ENCODE measurements around the gene NRAP. TPM values are rescaled to one million over a fixed set of nuclear protein-coding genes. Genes with fewer than 3 reads are reported as not detected.

NRAP gene
- total and polyA plus RNA-seq, 12 donors: 168 to 1,999 (median 1,161) TPM

GRCh38 chr10:113647812-113648211 lies 16.0 kb downstream of the NRAP start:
- Histone ChIP-seq H3K4me3 (no peak overlapping the region), H3K9me3 (no peaks in the 10 kb centered on the region), H3K36me3 (peaks cover 0 to 51% (median 4%) of the 10 kb centered on the region in 9 donors), H3K27ac (peak overlapping the region; percentile 46 to 92 (median 78)), H3K4me1 (peaks cover 0 to 92% (median 40%) of the 10 kb centered on the region in 9 donors), H3K27me3 (no peaks in the 10 kb centered on the region)
- no peak for TF ChIP-seq CTCF (IDR thresholded peaks at IDR 0.05)
- intact Hi-C loops (cut with DNase I): no loop called here
- ATAC-seq (no peak), DNase-seq (no peak)
- 35 to 51% methylated on average over 3 of the region's 3 CpGs for WGBS, 2 donors

GRCh38 chr10:113646336-113647201 lies 17.3 kb downstream of the NRAP start:
- intact Hi-C loops (cut with DNase I): no loop called here
- peaks cover 0 to 43% (median 4%) of the 10 kb centered on the region in 9 donors for H3K36me3 ChIP-seq
- no peaks in the 10 kb centered on the region for H3K9me3 ChIP-seq
- H3K27ac ChIP-seq: peak overlapping the region; percentile 1 to 92 (median 78)
- H3K4me1 ChIP-seq: peaks cover 0 to 95% (median 40%) of the 10 kb centered on the region in 9 donors
- H3K4me3 ChIP-seq: no peak overlapping the region
- H3K27me3 ChIP-seq: no peaks in the 10 kb centered on the region
- ATAC-seq (peak in 7 of 8 donors; percentile 40 to 80 (median 65)), DNase-seq (peak in 1 of 2 donors; percentile 23)
- WGBS, 2 donors: 47 to 59% methylated on average over 10 of the region's 10 CpGs
- TF ChIP-seq CTCF (IDR thresholded peaks at IDR 0.05): no peak

GRCh38 chr10:113644185-113645120 lies 19.4 kb downstream of the NRAP start:
- intact Hi-C loops (cut with DNase I): no loop called here
- Histone ChIP-seq H3K27ac (peak overlapping the region; percentile 38 to 92 (median 77)), H3K36me3 (peaks cover 0 to 30% (median 0%) of the 10 kb centered on the region in 9 donors), H3K9me3 (no peaks in the 10 kb centered on the region), H3K27me3 (peaks cover 0 to 7% (median 0%) of the 10 kb centered on the region in 7 donors), H3K4me3 (no peak overlapping the region), H3K4me1 (peaks cover 0 to 86% (median 36%) of the 10 kb centered on the region in 9 donors)
- 10 to 12% methylated on average over 7 of the region's 7 CpGs for WGBS, 2 donors
- no peak for TF ChIP-seq CTCF (IDR thresholded peaks at IDR 0.05)
- DNase-seq (peak in 1 of 2 donors; percentile 14), ATAC-seq (peak; percentile 28 to 60 (median 41))

- no peak for TF ChIP-seq CTCF (IDR thresholded peaks at IDR 0.05)
- WGBS, 2 donors: 82% methylated on average over 4 of the region's 4 CpGs
- no peak overlapping the region for H3K4me3 ChIP-seq
- no peak for DNase-seq
- peaks cover 0 to 80% (median 35%) of the 10 kb centered on the region in 9 donors for H3K4me1 ChIP-seq
- peak overlapping the region in 8 of 10 donors; percentile 43 to 92 (median 79) for H3K27ac ChIP-seq
- no peak for ATAC-seq
- intact Hi-C loops (cut with DNase I): no loop called here
- no peaks in the 10 kb centered on the region for H3K9me3 ChIP-seq
- H3K27me3 ChIP-seq: peaks cover 0 to 7% (median 0%) of the 10 kb centered on the region in 7 donors
- H3K36me3 ChIP-seq: peaks cover 0 to 38% (median 0%) of the 10 kb centered on the region in 9 donors
These were observed 20.7 kb downstream of the NRAP start for GRCh38 chr10:113643183-113643582.
